Measurements from ENCODE around the gene KLHL36.
"Not testable (repeated sequence)": the region's sequence is repeated elsewhere in the genome, so short reads cannot be mapped to it uniquely, and the experiment has no call there.

Gene KLHL36

GRCh38 chr16:84673203-84673535, 24.9 kb downstream of the KLHL36 start:
- DNase-seq (ENCODE audit: low read depth), result no peak

GRCh38 chr16:84673561-84673960, 25.2 kb downstream of the KLHL36 start:
- no peak for DNase-seq (ENCODE audit: low read depth)

GRCh38 chr16:84675423-84675822, 27.1 kb downstream of the KLHL36 start:
- no peak for DNase-seq (ENCODE audit: low read depth)

GRCh38 chr16:84675884-84676283, 27.6 kb downstream of the KLHL36 start:
- DNase-seq (ENCODE audit: low read depth), result no peak

GRCh38 chr16:84677017-84677803, 28.9 kb downstream of the KLHL36 start:
- no peak for DNase-seq (ENCODE audit: low read depth)

- no peak for DNase-seq (ENCODE audit: low read depth)
These were observed 29.5 kb downstream of the KLHL36 start for GRCh38 chr16:84677849-84678248.

- DNase-seq (ENCODE audit: low read depth), result no peak
These were observed 30.2 kb downstream of the KLHL36 start for GRCh38 chr16:84678541-84678940.

GRCh38 chr16:84680165-84680842, 32.0 kb downstream of the KLHL36 start:
- no peak for DNase-seq (ENCODE audit: low read depth)

GRCh38 chr16:84680843-84681629, 32.7 kb downstream of the KLHL36 start:
- DNase-seq (ENCODE audit: low read depth), result no peak

GRCh38 chr16:84683691-84684591, 35.6 kb downstream of the KLHL36 start:
- DNase-seq (ENCODE audit: low read depth), result no peak

- no peak for DNase-seq (ENCODE audit: low read depth)
These were observed 36.3 kb downstream of the KLHL36 start for GRCh38 chr16:84684592-84684965.

- no peak for DNase-seq (ENCODE audit: low read depth)
These were observed 36.9 kb downstream of the KLHL36 start for GRCh38 chr16:84685210-84685609.

GRCh38 chr16:84686707-84687298, 38.5 kb downstream of the KLHL36 start:
- no peak for DNase-seq (ENCODE audit: low read depth)

- no peak for DNase-seq (ENCODE audit: low read depth)
These were observed 39.4 kb downstream of the KLHL36 start for GRCh38 chr16:84687715-84688114.

- DNase-seq (ENCODE audit: low read depth), result not testable (repeated sequence)
These were observed 39.9 kb downstream of the KLHL36 start for GRCh38 chr16:84688163-84688562.

- DNase-seq (ENCODE audit: low read depth), result no peak
These were observed 40.8 kb downstream of the KLHL36 start for GRCh38 chr16:84689111-84689510.

GRCh38 chr16:84690088-84690819, 41.9 kb downstream of the KLHL36 start:
- no peak for DNase-seq (ENCODE audit: low read depth)

GRCh38 chr16:84692451-84693214, 44.3 kb downstream of the KLHL36 start:
- no peak for DNase-seq (ENCODE audit: low read depth)

- DNase-seq (ENCODE audit: low read depth), result not testable (repeated sequence)
These were observed 45.6 kb downstream of the KLHL36 start for GRCh38 chr16:84693869-84694268.

- DNase-seq (ENCODE audit: low read depth), result no peak
These were observed 46.7 kb downstream of the KLHL36 start for GRCh38 chr16:84694980-84695379.
